Activated gamma-delta T cell (primary cell): ENCODE data around the gene TEN1.

ENCODE experiments used
- DNase-seq: peaks from one replicate; lab custom pipeline; 2025; lab: John Stamatoyannopoulos, UW

The TEN1 gene

DNA sequence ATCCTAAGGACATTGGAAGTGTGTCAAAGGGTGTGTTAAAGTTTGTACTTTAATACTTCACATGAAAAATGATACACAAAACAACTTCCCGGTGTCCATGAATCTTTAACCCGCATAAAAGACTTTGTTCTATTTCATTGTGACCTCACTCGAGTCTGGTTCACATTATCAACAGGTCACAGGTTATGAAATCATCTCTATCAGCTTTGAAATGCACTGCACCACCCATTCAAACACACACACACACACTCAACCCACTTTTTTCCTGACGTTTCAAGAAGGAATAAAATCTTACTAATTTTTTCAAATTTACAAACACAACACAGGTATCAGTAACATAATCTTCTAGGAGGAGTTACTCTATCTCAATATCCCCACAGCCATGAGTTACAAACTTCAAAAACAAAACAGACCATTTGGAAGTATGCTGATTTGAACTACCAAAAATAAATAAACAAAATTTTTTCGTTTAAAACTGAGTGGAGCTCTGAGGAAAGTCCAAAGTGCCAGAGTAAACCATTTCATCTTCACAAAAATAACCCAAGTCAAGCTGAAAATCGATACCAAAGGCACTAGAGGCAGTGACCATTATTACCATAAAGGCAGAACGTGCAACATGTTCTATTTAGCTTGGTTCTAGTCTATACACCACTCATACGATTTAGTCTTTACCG lies 2.7 kb upstream of the TEN1 start:
- DNase-seq = no peak

DNA sequence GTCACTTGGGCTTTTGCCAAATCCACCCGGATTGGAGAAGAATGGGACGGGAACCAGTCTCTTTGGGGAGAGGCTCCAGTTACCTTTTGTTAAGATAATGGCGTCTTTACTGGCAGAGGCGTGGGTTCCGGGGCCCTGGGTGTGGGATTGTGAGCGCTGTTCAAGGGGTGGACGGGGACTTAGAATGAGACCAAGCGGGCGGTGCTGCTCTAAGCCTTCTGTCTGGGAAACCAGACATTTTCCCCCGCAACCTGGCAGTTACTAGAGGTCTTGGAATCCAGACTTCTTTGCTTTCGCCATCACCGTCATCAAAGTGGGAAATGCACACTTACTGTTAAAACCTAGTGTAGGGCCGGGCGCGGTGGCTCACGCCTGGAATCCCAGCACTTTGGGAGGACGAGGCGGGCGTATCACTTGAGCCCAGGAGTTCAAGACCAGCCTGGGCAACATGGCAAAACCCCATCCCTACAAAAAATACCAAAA lies 706 bp downstream of the TEN1 start:
- no peak for DNase-seq

DNA sequence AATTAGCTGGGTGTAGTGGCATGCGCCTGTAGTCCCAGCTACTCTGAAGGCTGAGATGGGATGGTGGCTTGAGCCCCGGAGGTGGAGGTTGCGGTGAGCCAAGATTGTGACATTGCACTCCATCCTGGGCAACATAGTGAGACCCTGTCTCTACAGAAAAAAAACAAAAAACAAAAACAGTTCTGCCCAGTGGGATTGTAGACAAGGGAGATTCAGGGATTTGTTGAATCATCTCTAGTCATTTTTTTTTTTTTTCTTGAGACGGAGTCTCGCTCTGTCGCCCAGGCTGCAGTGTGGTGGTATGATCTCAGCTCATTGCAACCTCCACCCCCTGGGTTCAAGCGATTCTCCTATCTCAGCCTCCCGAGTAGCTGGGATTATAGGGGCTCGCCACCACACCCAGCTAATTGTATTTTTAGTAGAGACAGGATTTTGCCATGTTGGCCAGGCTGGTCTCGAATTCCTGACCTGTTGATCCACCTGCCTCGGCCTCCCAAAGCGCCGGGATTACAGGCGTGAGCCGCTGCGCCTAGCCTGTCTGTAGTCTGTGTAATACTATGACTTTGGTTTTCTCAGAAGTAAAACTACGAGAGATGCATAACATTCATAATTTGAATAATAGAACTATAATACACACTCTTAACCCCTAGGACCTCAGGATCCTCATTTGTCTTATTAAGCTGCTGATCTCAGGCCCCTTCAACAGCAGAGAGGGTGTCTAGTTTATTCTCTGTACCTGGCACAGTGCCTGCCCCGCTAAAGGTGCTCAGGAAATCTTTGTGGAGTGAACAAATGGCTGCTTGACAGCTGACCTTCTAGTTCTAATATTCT lies 1.4 kb downstream of the TEN1 start:
- no peak for DNase-seq

DNA sequence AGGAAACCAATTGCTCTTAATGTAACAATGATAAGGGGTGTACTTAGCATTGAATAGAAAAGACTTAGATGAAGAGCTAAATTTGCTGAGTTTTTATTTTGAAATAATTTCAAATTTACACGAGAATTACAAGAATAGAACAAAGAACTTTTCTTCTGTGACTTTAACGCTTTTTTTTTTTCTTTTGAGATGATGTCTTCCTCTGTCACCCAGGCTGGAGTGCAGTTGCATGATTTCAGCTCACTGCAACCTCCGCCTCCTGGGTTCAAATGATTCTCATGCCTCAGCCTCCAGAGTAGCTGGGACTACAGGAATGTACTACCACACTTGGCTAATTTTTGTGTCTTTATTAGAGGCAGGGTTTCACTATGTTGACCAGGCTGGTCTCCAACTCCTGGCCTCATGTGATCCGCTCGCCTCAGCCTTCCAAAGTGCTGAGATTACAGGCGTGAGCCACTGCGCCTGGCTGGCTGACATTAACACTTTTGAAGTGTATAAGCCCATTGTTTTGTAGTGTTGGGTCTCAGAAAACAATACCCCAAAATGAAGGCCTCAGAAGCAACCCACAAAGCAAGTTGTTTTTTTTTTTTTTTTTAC lies 2.1 kb downstream of the TEN1 start:
- no peak for DNase-seq

DNA sequence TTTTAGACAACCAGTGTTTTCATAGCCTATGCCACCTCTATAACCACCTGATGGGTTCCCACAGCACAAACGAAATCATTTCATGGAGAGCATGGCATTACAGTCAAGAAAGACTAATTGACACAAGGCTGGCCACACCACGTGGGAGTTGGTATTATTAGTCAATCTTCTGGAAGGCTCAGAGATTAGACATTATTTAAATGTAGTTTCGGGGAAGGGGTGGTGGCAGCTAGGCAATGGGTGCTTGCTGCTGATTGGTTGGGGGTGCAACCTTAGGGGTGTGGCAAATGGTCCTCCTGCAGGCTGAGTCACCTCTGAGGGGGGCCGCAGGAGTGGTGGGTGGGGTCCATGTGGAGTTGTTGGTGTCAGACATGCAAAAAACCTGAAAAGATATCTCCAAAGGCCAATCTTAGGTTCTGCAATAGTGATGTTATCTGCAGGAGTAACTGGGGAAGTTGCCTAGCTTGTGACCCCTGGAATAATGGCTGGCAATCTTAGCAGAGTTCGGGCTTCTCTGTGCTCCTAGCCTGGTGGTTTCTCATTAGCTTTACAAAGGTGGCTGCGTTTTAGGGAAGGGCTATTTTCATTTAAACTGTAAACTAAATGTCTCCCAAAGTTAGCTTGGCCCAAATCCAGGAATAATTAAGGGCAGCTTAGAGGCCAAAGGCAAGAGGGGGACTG lies 4.6 kb downstream of the TEN1 start:
- DNase-seq = no peak

DNA sequence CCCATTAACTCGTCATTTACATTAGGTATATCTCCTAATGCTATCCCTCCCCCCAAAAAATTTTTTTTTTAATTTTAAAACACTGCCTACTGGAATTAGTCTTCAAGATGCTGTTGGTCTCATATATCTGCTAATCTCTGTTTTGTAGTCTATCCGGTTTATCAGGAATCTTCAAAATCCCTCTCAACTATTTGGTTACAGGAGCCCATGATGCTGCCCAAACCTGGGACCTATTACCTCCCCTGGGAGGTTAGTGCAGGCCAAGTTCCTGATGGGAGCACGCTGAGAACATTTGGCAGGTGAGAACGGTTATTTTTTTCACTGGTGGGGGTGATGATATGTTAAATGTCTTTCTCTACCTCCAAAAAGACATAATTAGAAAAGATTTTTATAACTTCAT lies 6.9 kb downstream of the TEN1 start:
- DNase-seq = no peak

DNA sequence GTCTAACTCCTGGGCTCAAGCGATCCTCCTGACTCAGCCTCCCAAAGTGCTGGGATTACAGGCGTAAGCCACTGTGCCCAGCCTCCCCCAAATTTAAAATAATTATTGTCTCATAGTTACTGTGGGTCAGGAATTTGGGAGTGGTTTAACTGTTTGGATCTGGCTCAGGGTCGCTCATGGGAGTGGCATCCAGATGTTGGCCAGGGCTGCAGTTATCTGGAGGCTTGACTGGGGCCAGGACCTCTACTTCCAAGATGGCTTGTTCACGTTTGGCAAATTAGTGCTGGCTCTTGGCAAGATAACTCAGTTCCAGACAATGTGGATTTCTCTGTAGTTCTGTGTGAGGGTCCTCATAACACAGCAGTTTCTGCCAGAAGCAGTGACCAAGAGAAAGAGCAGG lies 8.0 kb downstream of the TEN1 start:
- no peak for DNase-seq

DNA sequence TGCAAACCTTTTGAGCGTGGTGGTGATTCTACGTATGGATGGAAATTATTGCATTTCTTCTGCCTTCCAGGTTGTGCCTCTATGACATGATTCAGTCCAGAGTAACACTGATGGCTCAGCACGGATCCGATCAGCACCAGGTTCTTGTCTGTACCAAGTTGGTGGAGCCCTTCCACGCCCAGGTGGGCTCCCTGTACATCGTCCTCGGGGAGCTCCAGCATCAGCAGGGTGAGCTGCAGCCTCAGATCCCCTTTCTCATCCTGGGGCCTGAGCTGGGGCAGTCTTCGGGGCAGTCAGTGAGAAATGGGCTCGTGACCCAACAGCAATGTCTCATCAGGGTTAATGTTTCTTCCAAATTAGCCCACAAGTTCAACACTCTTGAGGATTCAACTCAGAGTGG lies 12.4 kb downstream of the TEN1 start:
- no peak for DNase-seq

DNA sequence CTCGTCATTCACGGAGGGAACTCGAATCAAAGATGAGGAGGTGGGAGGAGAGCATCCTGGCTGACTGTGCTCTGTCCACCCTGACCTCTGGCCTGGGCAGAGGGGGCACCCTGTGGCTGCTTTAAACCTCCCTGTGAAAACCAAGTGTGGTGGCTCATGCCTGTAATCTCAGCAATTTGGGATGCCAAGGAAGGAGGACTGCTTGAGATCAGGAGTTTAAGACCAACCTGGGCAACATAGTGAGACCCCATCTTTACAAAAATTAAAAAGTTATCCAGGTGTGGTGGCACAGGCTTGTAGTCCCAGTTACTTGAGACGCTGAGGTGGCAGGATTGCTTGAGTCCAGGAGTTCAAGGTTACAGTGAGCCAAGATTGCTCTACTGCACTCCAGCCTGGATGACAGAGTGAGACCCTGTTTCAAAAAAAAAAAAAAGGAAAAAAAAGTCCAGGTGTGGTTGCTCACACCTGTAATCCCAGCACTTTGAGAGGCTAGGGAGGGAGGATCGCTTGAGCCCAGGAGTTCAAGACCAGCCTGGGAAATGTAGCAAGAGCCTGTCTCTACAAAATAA lies 15.8 kb downstream of the TEN1 start:
- DNase-seq = no peak

DNA sequence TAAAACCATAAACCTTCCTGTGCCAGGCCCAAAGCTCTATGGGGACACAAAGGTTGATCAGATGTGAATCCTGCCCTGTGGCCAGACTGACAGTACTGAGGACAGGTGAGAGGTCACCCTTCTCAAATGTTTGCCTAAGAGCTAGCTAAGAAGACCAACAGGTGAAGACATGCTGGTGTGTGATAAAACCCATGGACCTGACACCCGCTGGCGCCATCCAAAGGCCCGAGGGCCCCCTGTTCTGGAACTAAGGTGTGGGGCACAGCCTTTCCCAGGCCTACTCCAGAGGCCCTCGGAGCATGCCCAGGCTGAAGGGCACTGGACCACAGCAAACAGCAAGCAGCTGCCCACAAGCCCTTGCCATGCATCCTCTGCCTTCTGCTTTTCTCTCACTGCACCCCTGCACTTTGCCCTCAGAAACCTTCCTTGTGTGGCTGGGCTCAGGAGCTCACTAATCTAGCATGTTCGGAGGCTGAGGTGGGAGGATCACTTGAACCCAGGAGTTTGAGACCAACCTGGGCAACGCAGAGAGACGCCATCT lies 16.4 kb downstream of the TEN1 start:
- no peak for DNase-seq

DNA sequence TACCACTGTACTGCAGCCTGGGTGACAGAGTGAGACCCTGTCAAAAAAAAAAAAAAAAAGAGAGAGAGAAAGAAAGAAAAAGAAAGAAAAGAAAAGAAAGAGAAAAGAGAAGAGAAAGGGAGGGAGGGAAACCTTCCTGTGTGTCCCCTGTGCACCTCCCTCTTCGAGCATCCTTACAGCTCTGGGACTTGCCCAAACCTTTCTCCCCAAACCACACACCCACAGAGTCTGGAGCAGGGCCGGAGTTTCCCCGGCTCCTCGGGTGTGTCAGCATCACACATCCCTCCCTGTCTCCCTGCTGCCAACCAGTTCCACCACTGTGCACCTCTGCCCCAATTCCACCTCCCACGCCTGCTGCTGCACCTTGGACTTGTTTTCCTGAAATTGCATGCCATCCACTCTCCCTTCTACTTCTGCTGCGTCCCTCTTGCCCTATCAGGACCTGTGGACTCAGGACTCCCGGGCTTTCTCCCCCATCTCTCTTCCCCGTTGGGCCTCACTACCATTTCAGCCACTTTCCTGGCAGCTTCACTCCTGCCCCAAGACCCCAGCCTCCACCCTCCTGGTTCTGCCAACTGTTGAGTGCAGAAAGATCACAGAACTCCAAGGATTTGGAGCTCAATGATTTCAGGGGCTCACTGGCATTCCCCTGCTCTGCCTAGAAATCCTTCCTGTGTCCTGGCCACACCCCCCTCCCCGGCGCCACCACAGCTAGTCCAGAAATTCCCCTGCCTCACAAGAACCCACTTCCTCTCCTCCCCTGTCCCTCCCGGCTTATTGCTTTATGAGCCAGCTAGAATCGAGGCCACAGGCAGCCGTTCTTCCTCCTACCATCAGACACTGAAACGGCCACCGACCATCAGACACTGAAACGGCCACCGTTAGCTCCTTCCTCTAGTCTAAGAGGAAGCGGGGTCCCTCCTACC lies 17.9 kb downstream of the TEN1 start:
- DNase-seq = no peak

DNA sequence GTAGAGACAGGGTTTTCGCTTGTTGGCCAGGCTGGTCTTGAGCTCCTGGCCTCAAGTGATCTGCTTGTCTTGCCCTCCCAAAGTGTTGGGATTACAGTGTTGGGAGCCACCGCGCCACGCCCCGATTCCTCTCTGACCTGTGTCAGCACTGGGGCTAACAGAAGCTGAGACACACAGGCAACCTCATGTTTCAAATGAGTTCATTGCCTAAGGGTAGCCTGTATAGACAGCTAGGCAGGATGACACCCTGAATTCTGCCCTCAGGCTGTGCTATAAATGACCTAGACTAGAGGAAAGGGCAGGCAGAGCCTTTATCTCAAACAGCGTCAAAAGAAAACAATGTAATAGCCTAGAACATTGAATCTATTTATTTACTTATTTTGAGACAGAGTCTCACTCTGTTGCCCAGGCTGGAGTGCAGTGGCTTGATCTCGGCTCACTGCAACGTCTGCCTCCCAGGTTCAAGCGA lies 19.3 kb downstream of the TEN1 start:
- no peak for DNase-seq

DNA sequence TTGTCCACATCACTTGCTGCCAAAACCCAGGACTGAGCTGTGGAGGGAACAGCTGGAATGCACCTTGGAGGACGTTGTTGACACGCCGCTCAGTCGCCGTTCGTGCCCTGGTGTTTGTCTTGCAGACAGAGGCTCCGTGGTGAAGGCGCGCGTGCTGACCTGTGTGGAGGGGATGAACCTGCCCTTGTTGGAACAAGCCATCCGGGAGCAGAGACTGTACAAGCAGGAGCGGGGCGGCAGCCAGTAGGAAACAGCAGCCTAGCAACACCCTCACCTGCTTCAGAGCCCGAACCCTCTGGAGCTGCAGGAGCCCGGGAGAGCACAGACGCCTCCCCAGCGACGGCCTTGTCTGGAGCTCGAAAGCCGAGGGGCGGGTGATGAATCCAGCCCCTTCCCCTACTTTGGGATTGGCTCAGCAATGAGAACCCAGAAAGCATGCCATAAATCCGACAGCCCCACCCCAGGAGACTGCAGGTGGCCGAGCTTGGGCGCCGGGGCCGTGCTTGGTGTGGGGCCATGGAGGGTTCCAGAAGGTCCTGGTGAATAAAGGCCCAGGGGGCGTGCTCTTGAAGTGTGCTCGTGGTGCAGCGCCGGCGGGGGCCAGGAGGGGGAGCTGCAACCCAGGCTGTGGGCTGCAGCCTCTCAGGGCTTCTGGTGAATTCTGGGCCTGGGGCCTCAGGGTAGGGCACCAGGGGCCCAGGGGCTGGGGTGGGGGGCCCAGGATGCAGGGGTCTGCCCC lies 21.1 kb downstream of the TEN1 start:
- peak; percentile 41 for DNase-seq

DNA sequence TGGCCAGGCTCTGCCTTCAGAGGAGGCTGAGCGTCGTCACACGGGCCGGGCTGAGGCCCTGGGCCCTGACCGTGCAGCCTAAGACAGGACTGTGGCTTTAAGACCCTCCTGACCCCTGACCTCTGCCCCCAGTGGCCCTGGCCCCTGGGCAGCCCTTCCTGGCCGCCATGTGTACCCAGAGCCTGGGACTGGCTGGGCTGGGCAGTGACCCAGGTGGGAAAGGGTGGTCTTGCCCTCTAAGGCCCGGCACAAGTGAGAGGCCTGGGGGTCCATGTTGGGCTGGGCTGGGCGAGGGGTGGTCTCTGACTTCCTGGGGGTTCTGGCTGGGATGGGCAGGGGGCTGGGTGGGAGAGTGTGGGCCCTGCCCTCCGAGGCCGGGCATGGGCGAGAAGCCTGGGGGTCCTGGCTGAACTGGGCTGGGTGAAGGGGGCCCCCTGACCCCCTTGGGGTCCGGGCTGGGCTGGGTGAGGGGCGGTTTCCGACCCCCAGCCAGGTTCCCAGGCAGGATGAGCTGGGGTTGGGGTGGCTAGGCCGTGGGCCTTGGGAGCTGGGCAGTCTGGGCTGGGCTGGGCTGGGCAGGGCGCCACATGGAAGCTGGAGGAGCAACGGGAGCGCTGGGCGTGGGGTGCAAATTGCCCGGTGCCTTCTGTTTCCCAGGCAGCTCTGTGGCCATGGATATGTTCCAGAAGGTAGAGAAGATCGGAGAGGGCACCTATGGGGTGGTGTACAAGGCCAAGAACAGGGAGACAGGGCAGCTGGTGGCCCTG lies 21.9 kb downstream of the TEN1 start, which contains the start of gene CDK3:
Gene CDK3, plus strand, starts transcription at position 101 of the 767 bp plus-strand sequence. Its CDS starts 571 bp downstream, at position 672.
- no peak for DNase-seq

DNA sequence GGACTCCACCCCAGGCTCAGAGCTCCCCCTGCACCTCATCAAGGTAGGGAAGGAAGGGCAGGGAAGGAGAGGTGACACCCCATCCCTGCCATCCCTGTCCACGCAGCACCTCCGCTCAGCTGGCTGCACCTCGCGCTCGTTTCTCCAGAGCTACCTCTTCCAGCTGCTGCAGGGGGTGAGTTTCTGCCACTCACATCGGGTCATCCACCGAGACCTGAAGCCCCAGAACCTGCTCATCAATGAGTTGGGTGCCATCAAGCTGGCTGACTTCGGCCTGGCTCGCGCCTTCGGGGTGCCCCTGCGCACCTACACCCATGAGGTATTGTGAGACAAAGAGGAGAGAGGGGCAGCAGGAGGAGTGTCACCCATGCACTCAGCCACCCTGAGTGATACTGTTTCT lies 23.1 kb downstream of the TEN1 start:
- DNase-seq = no peak

DNA sequence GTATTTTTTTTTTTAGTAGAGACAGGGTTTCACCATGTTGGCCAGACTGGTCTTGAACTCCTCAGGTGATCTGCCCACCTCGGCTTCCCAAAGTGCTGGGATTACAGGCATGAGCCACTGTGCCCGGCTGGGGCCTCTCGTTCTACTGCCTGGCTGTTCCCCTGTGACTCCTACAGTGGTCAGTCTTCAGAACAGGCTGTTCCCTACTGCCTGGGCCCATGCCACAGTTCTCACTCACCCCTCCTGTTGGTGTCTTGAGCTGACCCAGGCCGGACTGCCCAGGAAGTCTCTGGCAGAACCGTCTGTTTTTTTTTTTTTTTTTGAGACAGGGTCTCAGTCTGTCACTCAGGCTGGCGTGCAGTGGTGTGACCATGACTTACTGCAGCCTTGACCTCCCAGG lies 24.9 kb downstream of the TEN1 start:
- DNase-seq = no peak

DNA sequence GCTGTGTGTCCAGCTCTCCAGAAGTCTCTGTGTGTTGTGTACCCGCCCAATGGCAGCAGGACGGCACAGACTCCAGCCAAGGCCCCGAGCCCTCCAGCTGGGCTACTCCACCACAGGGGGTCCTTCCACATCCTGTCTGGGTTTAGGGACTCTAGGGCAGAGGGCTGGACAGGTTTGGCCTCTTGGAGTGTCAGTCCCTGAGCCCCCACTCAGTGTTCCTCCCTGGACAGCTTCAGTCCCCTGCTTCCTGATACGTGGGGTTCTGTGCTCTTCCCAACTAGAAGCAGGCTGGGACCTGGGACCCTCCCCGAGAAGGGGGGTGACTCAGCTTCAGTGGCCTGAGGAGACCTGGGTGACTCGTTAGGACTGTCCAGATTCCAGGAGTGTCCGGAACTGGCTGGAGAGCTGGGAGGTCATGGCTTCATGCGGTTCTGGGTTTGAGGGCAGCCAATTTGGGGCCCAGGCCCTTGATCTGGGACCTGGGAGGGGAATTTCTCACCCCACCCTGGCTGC lies 25.8 kb downstream of the TEN1 start:
- DNase-seq = no peak

DNA sequence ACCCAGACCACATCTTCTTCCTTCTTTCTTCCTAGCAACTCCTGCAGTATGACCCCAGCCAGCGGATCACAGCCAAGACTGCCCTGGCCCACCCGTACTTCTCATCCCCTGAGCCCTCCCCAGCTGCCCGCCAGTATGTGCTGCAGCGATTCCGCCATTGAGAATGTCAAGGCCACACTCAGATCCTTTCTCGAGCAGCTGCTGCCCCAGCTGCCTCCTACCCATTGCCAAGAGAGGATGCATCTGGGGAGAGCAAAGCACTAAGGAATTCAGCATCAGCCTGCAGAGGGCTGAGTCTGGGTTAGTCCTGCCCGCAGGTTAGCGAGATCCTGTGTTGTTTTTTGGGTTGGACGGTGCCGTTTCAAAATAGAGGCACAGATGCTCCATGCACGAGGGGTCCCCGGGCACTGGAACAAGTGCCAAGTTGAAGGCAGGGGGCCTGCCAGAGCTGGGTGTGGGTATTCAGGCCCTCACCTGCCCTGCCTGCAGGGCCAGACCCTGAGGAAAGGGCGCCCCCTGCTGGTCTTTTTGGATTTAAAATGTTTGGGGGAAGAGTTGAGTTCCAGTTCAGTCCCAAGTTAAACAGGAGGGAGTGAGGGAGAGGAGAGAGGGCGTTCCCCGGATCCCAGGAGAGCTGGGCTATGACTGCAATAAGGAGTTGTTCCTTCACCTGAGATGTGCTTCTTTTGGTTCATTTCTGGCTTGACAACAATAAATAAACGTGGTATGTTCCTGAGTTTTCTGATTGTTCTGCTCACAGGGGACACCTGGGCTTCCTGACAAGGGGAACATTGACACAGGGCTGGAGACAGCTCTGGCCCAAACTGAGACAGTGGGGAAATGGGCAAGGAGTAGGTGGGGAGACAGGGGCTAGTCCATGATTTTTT lies 26.5 kb downstream of the TEN1 start:
- DNase-seq = no peak
